Left hindlimb (tissue), 1 donor: ENCODE measurements around the gene TSPAN5.

Experiments
- DNase-seq: peaks from one replicate; pipeline ENCODE4 v3.0.0-alpha.2; 2018

The TSPAN5 gene

DNA sequence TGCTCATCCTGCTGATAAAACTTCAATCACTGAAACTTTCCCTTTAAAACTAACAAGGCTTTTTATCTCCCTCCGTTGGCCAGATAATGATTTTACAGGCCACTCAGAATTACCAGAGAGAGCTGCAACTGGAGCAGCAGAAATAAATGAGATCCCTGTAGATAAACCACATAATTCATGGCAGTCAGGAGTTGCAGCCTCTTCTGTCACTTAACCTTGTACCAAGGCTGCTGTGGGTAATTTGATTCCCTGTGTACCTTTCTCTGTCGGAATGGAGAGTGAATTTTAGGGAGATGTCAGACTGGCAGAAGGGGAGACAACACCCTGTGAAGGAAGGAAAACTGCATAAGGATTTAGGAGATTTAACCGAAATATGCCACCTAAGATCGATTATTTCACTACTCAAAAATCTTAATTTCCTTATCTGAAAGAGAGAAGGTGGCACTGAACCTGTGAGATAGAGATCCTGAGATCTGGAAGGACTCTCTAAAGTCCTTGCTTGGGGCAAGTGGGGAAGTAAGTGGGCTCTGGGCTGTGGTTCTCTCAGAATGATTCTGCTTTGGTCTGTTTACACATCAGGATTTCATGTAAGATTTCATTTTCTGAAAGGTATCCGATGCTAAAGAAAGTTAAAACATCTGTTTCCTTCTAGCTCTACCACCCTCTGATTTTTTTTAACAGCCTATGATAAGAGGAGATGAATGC is 14.3 kb upstream of the TSPAN5 start:
- DNase-seq, result no peak

DNA sequence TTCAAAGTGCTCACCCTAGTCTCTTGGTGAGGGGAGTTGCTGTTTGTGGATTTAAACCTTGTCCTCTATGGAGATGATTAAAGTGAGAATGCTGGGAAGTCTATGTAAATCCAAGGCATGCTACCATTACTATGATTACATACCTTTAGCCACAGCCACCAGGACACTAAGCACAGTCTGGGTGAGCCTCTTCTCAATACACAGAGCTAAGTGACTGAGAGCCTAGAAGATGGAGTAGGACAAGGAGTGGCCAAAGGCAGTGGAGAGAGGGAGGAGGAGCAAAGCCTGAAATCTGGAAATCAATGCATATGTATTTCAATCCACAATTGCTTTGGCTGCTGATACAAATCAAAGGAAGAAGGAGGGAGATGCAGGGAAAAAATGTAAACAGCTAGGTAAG is 12.7 kb upstream of the TSPAN5 start:
- no peak for DNase-seq

DNA sequence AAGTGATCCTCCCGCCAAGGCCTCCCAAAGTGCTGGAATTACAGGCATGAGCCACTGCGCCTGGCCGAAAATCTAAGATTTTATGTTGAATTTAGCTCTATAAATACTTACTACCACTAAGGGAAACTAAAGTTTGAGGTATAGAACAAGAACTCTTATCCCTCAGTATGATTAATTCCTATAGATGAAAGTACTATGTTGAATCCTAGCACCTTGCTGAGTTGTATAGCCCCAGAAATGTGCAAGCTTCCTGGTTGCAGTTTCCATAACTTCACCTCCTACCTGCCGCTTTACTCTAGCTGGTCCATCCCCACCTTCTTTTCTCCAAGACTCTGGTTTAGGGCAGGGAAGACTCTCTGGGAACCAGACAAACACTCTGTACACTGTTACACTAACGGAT is 11.8 kb upstream of the TSPAN5 start:
- DNase-seq, result no peak

DNA sequence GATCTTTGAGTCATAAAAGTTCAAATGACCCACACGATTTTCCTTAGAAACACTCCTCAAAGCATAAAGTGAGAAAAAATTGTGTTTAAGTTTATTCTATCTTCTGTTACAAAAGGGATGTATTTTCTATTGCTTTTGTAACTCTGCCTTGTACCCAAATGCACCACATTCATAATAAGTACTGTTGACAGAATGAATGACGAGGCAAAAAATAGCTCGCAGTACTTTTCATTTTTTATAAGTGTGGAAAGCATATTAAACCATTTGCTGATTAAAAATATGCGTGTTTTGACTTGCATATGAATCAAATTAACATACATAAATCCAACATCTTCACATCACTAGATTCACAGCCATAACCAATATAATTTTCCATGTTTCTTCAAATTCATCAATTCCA is 11.2 kb upstream of the TSPAN5 start:
- no peak for DNase-seq

DNA sequence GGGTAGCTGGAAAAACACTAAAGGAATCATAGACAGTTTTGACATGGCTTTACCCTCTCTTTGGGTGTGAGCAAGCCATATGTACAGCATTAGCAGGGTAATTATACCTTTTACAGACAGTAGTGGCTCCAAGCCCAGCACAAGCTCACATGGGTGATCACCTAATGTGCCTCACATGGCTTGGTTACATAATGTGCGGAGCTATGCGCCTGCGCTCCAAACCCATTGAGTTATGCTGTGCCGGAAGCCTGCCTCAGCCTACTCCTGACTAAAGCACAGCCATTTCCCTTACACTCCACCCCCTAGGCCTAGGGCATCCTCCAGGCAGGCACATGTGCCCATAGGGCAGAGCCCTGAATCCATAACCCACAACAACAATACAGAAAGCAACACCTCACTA is 6.5 kb upstream of the TSPAN5 start:
- DNase-seq, result no peak

DNA sequence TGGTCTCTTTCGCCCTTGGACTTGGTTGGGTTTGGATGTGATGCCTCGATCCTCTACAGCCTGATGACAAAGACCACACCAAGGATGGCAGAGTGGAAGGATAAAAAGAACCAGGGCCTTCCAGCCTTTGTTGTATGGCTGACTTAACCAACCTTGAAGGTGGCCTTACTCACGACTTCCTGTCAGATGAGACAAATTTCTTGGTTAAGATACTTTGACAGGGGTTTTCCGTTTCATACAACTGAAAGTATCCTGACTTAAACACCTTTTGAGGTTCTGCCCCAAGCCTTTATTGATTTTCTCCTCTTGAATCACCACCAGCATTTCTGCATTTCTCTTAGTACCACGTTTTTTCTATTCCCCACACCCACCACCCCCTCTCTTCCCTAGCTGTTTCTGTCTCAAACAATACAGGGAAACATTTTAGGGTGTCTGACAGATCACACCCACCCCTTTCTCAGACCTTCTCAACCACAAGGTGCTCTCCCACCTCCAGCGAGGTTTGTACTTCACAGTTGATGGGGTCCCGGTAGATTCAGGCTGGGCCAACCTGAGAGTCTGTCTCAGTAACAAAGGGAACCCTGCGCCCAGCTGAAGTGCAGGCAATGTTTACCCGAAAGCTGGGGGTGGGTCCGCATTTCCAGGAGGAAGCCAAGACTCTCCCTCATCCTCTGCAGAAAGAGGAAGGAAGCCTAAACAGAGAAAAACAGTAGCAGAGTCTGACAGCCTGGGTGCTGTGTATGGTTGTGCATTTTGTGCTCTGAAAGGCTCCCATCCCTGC is 5.0 kb upstream of the TSPAN5 start:
- no peak for DNase-seq

DNA sequence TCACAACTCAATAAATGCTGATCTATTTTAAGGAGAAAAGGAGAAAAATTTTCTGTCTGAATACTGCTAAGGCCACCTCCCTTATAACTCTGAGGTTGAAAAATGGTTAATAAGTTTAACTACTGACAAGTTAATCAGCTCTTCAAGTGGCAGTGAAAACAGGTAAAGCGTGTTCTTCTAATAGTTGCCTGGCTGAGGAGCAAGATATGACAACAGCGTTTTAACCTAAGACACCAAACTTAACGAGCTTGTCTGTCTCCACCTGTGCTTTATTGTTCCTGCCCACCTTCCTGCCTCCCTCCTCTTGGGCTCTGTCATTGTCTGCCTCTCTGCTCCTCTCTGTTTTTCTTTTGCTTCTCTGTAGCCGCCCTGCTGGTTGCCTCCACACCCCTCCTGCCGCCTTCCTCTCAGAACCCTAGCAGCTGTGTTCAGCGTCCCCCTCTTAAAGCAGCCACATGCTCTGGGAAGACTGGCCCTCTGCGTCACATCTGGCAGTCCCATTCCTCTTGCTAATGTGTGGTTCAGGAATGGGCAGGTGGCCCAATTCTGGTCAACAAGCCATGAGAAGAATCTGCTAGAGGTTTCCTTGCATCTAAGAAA is 4.3 kb upstream of the TSPAN5 start:
- no peak for DNase-seq

DNA sequence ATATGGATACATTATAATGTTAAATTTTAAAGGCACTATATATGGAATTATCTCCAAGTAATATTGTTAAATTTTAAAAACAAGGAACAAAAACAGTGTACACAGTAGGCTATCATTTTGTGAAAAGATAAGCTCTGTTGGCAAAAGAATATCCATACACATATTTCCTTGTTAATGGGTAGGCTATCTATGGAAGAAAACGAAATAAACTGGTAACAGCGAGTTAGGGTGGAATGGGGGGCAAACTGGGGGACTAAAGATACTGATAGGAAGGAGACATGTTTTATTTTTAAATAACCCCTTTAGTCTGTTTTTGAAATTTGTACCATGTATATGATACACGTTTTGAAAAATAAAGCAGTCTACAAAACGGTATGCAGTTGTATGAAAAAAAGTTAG is 3.6 kb upstream of the TSPAN5 start:
- no peak for DNase-seq

DNA sequence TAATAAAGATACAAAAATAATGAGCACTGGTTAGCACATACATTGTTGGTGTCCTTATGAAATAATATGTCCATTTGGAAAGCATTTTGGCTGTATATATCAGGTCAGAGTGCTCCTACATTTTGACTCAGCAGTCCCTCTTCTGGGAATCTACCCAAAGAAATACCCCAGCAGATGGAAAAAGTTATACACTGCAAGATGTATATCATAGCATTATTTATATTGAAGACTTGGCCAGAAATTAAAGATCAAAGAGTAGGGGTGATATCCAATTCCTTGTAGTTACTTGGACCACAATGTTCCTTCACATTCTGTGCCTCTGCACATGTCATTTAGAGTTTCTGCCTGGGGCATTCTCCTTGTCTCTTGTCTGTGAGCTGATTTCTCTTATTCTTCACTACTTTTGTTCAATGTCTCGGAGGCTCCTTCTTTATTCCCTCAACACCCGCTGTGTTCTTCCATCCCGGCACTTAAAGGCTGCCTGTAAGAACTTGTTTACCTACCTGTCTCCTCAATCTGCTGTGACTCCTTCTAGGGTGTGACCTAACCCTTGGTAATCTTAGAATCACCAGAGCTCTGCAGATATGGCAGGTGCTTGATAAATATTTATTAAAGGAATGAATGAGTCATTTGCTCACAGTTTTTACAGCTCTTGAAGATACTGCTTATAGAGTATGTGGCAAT is 3.1 kb upstream of the TSPAN5 start:
- no peak for DNase-seq

DNA sequence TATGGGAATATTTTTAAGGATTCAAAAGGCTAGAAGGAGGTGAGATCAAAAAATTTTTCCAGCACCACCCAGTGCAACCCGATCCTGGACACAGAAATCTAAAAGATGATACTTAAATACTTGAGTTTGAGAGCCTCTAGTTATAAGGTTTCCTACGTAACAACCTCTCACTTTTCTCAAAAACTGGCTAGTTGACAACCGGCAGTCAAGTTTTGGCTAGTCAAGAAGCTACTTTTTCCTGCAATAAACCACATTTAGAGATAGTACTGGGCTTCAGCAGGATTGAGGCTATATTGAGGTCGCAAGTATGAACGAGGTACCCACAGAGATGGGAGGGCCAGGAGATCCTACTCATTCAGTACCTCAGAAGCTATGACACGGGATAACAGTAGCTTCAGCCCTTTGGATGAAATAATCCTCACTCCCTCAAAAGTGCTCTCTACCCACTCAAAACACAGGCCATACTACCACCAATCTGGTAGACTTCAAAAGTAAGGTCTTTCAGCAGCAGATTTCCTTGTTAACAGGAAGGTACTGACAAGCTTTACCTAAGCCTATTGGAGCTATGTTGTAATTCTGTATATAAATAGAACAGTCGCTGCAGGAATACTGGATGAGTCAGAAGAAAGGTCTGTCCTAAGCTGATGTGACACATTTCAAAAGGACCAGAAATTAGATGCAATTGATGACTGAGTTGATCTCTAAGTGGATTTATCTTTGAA is 1.5 kb upstream of the TSPAN5 start:
- no peak for DNase-seq

DNA sequence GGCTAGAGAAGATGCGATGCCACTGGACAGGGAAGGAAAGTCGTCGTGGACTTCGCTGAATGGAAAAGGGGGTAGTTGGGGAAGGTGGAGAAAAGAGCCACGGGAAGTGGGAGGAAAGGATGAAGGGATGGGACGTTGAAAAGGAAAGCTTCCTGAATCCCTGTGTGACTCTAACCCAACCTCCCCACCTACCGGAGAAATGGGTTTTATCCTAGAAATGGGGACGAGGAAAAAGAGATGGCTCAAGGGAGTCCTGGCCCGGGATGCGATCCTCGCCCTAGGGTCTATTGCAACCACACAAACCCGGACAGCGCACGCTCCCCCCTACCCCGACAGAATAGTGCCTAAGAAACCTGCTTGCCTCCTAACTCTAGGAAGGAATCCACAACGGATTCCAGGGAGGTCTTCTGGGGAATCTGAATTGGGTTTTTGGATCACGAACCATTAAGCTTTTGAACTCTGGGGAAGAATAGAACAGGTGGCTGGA is 738 bp upstream of the TSPAN5 start:
- no peak for DNase-seq

DNA sequence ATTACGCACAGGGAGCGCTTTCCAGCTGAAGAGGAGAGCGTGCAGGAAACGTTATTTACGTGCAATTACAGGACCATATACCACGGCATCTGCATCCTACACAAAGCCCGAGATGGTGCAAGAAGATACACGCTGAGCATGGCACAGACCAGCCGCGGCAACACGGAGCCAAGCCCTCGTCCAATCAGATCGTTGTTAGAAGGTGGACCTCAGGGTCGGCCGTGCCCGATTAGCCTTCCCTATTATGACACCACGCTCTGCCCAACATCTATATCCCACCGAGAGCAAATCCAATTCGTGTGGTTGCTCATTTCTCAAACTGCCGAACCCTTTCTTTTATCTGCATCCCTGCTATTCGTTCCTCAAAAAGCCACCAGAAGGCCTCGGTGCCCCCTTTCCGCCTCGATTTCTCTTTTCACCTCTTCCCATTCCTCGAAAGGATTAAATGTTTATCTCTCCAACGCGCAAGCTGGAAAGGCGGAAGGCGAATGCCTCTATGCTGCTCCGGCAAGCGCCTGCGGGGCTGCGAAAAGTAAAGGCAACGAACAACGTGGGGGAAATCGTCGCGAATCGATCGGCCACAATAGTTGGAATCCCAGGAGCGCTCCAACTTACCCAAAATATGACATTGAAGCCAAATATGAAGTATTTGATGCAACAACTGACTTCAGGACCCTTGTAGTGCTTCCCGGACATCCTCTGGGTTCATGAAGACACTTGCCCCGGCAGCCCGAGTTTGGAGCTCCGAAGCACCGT is 702 bp downstream of the TSPAN5 start:
- peak; percentile 58 for DNase-seq

DNA sequence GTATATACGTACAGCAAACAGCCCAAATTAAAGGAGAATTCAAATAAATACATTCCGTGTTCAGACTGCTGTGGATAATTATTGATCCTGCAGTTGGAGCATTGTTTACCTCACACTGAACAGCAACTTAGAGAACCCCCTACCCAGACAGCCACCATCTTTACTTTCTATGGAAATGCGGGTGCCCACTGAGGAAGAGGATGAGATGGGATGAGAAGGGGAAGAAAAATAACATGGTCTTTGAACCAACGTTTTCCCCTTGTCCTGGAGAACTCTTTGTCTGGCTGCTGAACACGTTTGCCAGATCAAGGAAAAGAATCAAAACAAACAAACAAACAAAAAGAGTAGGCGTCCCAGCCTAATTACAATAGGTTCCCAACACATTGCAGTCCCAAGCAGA is 1.5 kb downstream of the TSPAN5 start:
- no peak for DNase-seq

DNA sequence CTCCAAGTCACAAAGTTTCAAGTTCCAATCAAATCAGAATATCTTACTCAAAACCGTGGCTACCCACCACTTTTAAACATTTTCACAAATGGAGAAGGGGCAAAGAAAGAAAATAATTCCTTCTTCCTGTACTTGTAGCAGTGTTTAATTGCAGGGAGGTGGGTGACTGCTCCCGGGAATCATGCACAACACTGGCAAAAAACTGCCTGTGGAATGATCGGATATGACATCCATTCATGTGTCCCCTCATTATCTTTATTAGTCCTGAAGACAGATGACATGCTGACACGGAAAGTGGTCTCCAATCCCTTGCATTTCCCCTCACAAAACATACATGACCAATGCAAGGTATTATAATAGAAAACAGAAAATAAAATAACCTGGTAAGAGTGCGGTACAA is 2.0 kb downstream of the TSPAN5 start:
- no peak for DNase-seq

DNA sequence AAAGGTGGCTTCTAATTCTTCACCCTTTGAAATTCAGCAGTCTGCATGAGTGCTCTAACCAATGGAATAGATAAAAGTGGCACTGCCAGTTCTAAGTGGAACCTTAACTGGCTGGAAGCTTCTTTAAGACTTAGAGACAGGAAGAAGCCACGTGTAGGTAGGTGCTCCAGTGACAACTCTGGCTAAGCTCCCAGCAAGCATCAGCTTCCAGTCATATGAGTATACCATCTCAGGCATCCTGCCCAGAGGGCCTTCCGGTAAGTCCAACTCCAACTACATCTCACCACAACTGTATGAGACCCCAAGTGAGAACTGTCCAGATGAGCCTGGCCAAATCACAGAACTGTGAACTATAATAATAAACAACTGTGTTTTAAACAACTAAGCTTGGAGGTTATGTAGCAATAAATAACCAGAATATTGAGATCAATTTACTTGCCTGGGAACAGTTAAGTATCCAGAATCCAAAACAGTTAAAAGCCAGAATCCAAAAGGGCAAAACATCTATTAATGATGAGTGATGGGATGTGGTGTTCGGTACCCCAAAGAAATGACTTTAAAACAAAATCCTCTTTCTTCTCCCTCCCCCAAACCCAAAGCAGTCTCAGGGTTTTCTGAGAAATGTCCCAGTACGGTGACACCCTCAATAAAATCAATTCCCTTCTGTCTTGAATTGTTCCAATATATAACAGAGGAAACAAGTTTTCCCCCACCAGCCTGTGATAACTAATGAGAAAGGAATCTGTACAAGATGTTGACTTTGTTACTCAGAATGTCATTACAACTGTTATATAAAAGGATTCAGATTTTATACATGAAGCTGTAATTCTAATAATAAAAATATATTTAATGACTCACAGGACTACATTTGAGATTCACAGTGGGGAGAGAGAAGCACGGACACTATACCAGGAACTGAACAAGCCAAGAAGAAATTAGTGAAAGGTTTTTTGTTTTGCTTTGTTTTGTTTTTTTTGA is 4.2 kb downstream of the TSPAN5 start:
- DNase-seq, result no peak

DNA sequence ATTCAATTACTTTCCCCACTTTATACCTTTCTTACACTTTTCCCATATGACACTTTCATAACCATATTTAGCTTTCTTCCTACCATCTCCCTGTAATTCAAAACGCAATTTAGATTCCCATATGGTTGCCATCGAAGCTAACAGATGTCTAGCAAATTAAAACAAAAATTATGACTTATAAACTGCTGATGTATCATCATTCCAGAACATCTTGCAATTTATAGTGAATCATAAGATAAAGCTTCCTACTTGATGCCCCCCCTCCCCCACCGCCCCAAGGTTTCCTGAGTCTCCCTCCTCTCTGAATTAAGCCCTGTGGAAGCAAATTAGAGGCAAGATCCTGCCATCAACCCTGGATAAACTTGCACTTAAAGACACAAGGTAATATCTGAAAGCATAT is 5.4 kb downstream of the TSPAN5 start:
- DNase-seq, result no peak

DNA sequence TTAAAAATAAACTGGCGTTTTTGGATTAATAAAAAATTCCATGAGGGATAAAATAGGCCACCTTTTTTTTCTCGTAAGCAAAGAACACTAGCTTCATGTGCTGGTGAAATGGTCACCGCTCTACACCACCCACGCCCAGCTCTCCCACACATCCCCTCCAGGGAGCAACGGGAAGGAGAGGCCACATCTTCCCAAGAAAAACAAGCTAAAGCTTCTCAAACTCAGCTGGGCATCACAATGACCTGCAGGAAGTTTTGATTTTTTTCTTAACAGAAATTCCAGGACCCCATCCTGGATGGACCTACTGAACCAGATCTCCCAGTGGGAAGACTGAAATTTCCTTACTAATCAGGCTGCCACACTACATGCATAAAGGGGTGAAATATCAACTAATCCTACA is 9.8 kb downstream of the TSPAN5 start:
- DNase-seq, result no peak

DNA sequence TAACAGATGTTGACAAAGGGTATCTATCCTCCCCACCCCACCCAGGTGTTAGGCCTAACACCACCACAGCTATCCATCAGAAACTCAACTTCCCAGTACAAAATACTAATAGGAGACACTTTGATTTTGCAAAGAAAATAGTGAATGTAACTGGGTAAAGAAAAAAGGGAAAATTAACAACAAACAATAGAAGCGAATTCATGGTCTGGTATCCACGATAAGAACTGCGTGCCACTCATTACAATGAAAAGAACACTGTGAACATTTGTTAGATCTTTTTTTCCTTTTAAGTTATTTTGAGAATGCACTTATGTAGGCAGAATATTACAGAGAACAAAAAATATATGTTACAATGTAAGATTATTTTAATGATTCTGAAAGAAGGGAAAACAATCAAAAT is 12.0 kb downstream of the TSPAN5 start:
- no peak for DNase-seq

DNA sequence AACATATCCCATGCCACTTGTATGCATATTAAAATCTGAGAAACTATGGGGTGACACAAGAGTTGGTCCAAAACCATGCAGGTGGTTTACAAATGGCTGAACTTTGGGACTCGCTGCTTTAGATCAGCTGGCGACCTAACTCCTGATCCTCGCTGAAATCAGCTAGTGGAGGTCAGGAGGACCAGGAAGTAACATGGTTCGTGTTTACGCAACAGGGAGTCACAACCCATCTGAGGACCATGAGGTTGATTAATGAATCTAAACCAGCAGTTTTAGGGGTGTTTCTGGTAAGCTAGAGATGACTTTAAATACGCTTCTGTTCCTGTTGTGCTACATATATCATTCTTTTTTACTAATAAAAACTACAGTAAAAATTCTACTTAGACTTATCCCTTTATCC is 12.9 kb downstream of the TSPAN5 start:
- DNase-seq, result no peak

DNA sequence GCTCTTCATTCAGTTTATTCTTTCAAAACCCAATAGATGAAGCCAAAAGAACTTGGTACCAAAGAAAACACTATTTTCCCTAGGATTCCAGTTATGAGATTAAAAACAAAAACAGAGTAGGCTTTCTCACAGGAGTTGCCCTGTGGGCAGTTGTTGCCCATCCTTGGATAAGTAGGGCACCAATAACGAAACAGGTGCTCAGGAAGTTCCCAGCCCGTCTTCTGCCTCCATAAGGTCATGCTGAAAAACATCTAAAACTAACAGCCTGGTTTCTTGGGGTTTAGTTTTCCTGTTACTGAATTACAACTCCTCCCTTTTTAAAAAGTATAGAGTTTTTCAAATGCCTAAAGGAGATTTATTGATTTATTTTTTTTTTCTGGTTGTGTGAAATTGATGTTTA is 14.7 kb downstream of the TSPAN5 start:
- no peak for DNase-seq

DNA sequence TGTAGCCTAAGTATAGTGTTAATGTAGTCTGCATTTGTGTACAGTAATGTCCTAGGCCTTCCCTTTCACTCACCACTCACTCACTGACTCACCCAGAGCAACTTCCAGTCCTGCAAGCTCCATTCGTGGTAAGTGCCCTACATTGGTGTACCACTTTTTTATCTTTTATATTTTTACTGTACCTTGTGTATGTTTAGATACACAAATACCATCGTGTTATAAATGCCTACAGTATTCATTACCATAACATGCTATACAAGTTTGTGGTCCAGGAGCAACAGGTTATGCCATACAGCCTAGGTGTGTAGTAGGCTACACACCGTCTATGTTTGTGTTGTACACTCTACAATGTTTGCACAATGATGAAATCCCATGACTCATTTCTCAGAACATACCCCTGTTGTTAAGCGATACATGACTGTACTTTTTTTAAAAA is 15.4 kb downstream of the TSPAN5 start:
- no peak for DNase-seq
